Lung (tissue), 12 donors: ENCODE results near the gene CENPP. TPM values are rescaled to one million over a fixed set of nuclear protein-coding genes. Genes with fewer than 3 reads are reported as not detected.
A peak's percentile ranks its signal among the peaks of the same experiment; 100 is the strongest.

Source experiments
- ATAC-seq: fragments of 200-7000 bp; cut with Tn5 transposase; one replicate; pipeline ENCODE4 v1.9.1; 2020; ENCODE audit warnings: moderate number of reproducible peaks; ENCODE audit not compliant: insufficient read depth, low FRiP score
- DNase-seq, 3 donors: peaks; one replicate each; pipeline ENCODE4 v3.0.0-alpha.2; 2013 to 2017
- H3K27ac ChIP-seq, 2 donors: one replicate each; pipeline ENCODE4 v1.5.1; 2013; ENCODE audit warnings: mild to moderate bottlenecking in 2 of 2, moderate library complexity in 2 of 2, control low read depth in 1 of 2, inconsistent platforms in 1 of 2, low read depth in 1 of 2, low read length in 1 of 2
- H3K27me3 ChIP-seq, 3 donors: one replicate each; pipeline ENCODE4 v1.5.1; 2013; ENCODE audit warnings: low read length in 2 of 3; ENCODE audit not compliant: control insufficient read depth in 3 of 3, insufficient read depth in 3 of 3
- H3K36me3 ChIP-seq, 4 donors: one replicate each; pipeline ENCODE4 v1.5.1; 2013; ENCODE audit warnings: low read length in 4 of 4, mild to moderate bottlenecking in 1 of 4, moderate library complexity in 1 of 4; ENCODE audit not compliant: control insufficient read depth in 4 of 4, insufficient read depth in 4 of 4
- H3K4me1 ChIP-seq, 5 donors: one replicate each; pipeline ENCODE4 v1.5.1; 2013; ENCODE audit warnings: low read length in 5 of 5, mild to moderate bottlenecking in 2 of 5, moderate library complexity in 1 of 5; ENCODE audit not compliant: control insufficient read depth in 5 of 5, insufficient read depth in 5 of 5
- H3K4me3 ChIP-seq: one replicate; pipeline ENCODE4 v1.5.1; 2013; ENCODE audit warnings: mild to moderate bottlenecking, control low read depth, moderate library complexity
- H3K9ac ChIP-seq, 2 donors: one replicate each; pipeline ENCODE4 v1.5.1; 2013; ENCODE audit warnings: low read length in 2 of 2, control low read depth in 1 of 2; ENCODE audit not compliant: insufficient read depth in 1 of 2
- H3K9me3 ChIP-seq, 4 donors: one replicate each; pipeline ENCODE4 v1.5.1; 2013; ENCODE audit warnings: low read length in 3 of 4, mild to moderate bottlenecking in 1 of 4, moderate library complexity in 1 of 4; ENCODE audit not compliant: control insufficient read depth in 4 of 4, insufficient read depth in 3 of 4
- WGBS, 2 donors: extraction: QIAGEN DNeasy Blood & Tissue Kit; methylation state at CpG; one replicate each; pipeline ENCODE4 v1.1.7; 2013; 5-methylcytosine and 5-hydroxymethylcytosine counted together
- polyA plus RNA-seq, 2 donors: library from polyadenylated mRNA; stranded (reverse); fragments of 200-250 nt; gene quantifications; one replicate each; pipeline ENCODE4 v1.2.1, GENCODE V29; 2013
- total RNA-seq, 2 donors: library from RNA; depleted of rRNA in 1 of 2; stranded (reverse); fragments of >200 nt in 1 of 2; gene quantifications; one replicate each; pipeline ENCODE4 v1.2.1, GENCODE V29; 2014 to 2021
- TF ChIP-seq, protein P1 (sequence below): IDR thresholded peaks from 2 replicates; pipeline ENCODE4 v1.5.1; 2012; ENCODE audit warnings: mild to moderate bottlenecking; ENCODE audit errors: control extremely low read depth, extremely low read depth
- donor health status: control.
- donor health status: control.
- donor health status: Bipolar disorder and iron deficiency.
- donor health status: healthy.
- donor health status: DM: yes; HTN: yes; CAD: no.

Gene CENPP
- total and polyA plus RNA-seq, 4 donors, result 1.2 to 11.8 (median 2.9) TPM

DNA sequence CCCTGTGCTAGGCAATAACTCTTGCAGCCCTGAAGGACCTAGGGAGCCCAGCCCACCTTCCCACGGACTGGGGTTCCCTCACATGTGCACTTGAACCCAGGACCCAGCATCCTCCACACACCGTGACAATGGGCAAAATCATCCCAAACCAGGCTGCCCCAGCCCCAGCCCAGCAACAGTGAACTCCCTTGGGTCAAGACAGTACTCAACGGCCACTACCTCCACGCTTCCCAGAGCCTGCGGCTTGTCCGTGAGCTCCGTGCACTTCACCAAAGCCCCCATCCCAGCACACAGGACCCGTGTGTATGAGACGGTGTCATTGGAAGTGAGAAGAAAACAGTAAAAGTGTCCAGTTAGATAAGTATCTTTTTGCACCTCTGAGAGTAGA lies 288.4 kb downstream of the CENPP start:
- Histone ChIP-seq H3K27ac (no peak overlapping the region), H3K9me3 (peaks cover 0 to 2% (median 0%) of the 10 kb centered on the region in 4 donors), H3K9ac (no peak overlapping the region), H3K4me1 (peaks cover 0 to 59% (median 31%) of the 10 kb centered on the region in 5 donors), H3K36me3 (peaks cover 4 to 39% (median 11%) of the 10 kb centered on the region in 4 donors), H3K4me3 (no peak overlapping the region), H3K27me3 (no peaks in the 10 kb centered on the region)
- DNase-seq (no peak), ATAC-seq (no peak)
- WGBS, 2 donors, result 96 to 97% methylated on average over 9 of the region's 9 CpGs
- TF ChIP-seq, protein P1, sequence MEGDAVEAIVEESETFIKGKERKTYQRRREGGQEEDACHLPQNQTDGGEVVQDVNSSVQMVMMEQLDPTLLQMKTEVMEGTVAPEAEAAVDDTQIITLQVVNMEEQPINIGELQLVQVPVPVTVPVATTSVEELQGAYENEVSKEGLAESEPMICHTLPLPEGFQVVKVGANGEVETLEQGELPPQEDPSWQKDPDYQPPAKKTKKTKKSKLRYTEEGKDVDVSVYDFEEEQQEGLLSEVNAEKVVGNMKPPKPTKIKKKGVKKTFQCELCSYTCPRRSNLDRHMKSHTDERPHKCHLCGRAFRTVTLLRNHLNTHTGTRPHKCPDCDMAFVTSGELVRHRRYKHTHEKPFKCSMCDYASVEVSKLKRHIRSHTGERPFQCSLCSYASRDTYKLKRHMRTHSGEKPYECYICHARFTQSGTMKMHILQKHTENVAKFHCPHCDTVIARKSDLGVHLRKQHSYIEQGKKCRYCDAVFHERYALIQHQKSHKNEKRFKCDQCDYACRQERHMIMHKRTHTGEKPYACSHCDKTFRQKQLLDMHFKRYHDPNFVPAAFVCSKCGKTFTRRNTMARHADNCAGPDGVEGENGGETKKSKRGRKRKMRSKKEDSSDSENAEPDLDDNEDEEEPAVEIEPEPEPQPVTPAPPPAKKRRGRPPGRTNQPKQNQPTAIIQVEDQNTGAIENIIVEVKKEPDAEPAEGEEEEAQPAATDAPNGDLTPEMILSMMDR, result no peak

- peaks cover 0 to 55% (median 26%) of the 10 kb centered on the region in 5 donors for H3K4me1 ChIP-seq
- peaks cover 0 to 2% (median 0%) of the 10 kb centered on the region in 4 donors for H3K9me3 ChIP-seq
- no peaks in the 10 kb centered on the region for H3K27me3 ChIP-seq
- WGBS, 2 donors, result 79 to 89% methylated on average over 17 of the region's 17 CpGs
- peak overlapping the region in 1 of 2 donors; percentile 72 for H3K9ac ChIP-seq
- ATAC-seq (no peak), DNase-seq (peak; percentile 42 to 82 (median 60))
- TF ChIP-seq, protein P1, result no peak
- H3K4me3 ChIP-seq, result no peak overlapping the region
- peaks cover 4 to 42% (median 11%) of the 10 kb centered on the region in 4 donors for H3K36me3 ChIP-seq
- no peak overlapping the region for H3K27ac ChIP-seq
These were observed 289.2 kb downstream of the CENPP start for GRCh38 chr9:92614763-92615461.

DNA sequence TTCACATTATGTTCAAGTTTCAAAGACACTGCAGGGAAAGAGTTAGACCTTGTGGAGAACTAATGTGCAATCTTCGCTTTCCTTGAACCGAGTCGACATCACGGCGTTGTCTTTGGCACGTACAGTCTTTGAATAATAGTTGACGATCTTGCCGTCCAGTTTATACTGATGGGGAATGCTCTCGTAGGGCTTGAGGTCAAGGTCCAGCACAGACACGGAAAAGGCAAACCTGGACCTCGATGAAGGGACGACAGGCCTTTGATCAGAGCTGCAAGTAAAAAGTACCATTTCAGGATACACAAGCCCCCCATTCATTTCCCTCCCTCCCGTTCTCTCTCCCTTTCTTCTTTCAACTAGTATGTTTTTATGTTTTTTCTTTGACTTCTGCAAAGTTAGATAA lies 290.0 kb downstream of the CENPP start:
- Histone ChIP-seq H3K27me3 (no peaks in the 10 kb centered on the region), H3K4me3 (no peak overlapping the region), H3K9ac (peak overlapping the region in 1 of 2 donors; percentile 17), H3K4me1 (peaks cover 0 to 60% (median 26%) of the 10 kb centered on the region in 5 donors), H3K36me3 (peaks cover 4 to 42% (median 9%) of the 10 kb centered on the region in 4 donors), H3K27ac (no peak overlapping the region), H3K9me3 (peaks cover 0 to 2% (median 0%) of the 10 kb centered on the region in 4 donors)
- TF ChIP-seq, protein P1, result no peak
- peak in 1 of 3 donors; percentile 33 for DNase-seq
- WGBS, 2 donors, result 83 to 88% methylated on average over 13 of the region's 13 CpGs
- ATAC-seq, result no peak
